ENCODE results near the gene COL4A2. TPM values are rescaled to one million over a fixed set of nuclear protein-coding genes. Genes with fewer than 3 reads are reported as not detected.

Gene COL4A2
- total RNA-seq, 1 donor from 2014 or later, result 332 TPM

DNA sequence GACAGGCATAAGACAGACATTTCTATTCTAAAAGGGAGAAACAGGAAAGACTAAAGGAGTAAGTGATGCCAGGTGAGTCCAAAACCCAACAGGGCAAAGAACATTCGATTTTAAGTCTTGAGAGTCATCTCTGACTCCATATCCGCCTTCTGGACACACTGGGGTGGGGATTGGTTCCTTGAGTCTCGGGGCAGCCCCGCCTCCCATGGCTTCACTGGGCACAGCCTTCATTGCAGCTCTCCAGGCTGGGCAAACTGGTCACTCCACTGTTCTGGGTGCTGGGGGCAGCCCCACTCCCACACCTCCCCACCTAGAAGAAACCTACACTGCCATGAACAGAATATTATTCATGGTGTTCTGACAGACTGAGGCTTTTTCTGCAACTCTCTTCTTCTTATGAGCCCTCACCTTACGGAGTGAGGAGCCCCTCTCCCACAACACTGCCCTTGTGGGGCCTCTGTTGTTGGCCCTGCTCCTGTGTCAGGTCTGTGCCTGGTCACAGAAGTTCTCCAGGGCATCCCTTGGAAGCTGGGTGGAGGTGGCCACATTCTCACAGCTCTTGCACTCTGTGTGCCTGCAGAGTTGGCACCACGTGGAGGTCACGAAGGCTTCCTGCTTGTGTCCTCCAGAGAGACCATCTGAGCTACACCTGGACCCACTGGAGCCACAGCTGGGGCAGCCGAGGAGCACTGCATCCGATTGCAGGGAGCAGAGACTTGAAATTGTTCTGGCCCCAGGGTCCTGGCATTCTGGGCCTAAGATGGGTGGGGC is 95.4 kb downstream of the COL4A2 start:
- no peak for DNase-seq (ENCODE audit: low spot score)

DNA sequence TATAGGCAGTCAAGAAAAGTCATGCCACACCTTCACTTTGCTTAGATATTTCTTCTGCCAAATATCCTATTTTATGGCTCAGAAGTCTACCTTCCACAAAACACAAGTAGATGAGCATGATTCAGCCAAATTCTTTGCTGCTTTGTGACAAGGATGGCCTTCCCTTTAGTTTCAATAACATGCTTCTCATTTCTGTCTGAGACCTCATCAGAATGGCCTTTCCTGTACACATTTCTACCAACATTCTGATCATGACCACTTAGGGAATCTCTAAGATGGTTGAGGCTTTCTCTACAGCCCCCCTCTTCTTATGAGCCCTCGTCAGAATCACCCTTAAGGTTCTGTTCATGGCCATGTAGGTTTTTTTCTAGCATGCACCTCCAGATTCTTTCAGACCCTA is 96.2 kb downstream of the COL4A2 start:
- DNase-seq (ENCODE audit: low spot score), result no peak

DNA sequence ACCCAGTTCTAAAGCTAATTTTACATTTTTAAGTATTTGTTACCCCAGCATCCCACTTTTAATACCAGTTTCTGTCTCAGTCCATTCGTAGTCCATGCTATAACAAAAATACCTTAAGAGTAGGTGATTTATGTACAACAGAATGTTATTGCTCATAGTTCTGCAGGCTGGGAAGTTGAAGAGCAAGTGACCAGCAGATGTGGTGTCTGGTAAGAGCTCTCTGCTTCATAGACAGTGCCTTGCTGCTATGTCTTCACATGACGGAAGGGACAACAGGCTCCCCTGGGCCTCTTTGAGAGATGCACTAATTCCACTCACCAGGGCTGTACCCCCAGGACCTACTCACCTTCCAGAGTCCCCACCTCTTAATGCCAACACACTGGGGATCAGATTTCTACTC is 96.6 kb downstream of the COL4A2 start:
- DNase-seq (ENCODE audit: low spot score), result no peak

DNA sequence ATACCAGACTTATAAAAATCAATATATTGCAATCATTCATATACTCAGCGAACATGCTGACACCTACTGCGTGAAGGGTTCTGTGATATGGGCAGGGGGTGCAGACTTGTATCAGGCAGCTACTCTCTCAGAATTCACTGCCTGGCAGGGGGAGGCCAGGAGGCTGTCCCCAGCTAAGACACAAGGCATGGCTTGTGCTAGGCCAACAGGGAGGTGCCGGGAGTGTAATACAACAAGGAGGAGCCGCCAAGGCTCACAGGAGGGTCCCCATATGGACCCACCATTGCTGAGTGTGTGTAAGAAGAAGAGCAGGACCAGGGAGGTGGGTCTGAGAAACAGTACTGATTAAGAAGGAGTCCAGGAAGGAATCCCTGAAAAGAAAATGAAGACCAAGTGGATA is 97.2 kb downstream of the COL4A2 start:
- DNase-seq (ENCODE audit: low spot score), result no peak

DNA sequence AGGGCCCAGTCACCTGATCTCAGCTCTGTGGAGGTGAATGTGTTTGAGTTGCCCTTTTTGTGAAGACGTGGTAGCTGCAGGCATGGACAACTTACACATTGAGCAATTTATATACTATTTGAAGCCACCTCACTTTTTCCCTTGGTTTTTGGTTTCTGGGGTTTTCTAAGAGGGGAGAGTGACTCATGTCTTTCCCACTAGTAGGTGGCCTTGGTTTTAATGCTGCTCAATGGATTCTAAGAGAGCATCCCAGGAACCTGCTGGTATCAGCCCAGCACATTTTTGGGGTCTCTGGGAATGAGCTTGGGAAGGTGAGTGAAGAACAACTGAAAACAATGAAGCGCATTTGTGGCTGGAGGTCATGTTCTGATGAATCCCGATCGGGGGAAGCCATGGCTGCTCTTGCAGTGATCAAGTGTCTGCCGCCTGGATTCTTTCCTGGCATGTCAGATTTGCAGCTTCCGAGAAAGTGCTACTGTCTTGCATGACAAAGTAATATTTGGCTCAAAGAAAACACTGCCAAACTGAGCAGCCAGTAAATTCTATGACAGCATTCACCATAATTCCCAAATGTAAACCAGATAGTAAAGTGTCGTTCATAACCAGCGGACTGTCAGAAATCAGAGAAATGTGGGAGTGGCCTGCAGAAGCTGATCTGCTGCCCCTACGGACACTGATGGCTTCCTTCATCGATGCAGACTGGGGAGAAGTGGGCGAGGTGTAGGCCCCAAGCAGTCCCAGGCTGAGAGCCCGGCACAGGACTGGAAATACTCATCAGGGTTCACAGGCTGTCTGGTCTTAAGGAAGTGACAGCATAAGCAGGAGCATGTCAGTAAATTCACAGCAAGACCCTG is 98.7 kb downstream of the COL4A2 start:
- no peak for DNase-seq (ENCODE audit: low spot score)

DNA sequence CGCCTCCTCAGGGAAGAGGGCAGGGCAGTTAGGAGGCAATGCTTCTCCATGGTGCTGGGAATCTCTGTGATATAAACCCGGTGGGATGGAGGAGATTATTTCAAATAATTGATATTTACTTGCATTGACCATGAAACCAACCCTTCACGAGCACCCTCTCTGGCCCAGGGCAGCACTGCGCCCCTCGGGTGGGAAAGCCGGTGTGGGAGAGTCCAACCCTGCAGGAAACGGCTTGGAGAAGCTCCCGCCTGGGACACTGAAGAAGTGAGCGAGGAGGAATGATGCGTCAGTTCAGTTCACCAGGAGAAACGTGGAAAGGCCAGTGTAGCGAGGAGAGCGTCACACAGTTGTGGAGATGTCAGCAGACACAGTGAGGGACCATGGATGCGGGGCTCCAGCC is 99.9 kb downstream of the COL4A2 start:
- DNase-seq (ENCODE audit: low spot score), result no peak

DNA sequence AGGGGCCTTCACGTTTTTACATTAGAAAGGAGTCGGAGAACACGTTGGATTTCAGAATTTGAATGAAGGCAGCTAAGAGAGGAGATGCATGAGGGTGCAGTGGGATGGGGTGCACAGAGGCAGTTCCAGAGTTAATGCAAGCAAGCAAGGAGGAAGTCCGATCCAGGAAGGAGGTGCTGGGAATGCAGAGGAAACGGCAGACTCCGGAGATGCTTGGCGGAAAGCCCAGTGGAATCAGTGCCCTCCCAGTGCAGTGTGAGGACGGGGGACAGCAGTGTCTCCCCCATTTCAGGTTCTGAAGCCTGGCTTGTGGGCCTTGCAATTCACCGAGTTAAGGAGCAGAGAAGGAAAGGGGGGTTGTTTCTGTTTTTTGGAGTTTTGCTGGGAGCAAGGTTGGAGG is 100.4 kb downstream of the COL4A2 start:
- DNase-seq (ENCODE audit: low spot score), result no peak

DNA sequence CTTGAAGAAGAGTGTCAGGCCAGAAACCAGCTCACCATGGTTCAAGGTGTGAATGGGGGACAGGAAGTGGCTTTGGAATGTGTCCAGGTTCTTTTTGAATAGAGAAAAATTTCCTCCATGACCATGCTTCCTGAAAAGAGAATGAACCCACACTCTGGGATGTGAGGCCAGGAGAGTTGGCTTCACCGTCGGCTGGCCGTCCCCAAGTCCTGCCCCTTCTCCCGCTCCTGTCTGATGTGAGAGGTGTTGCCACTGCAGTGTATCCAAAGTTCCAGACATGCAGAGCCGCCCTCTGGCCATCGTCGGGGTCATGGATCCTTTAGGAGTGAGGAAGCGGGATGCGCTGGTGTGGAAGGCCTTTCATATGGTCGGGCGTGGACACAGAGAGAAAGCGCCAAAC is 101.2 kb downstream of the COL4A2 start:
- DNase-seq (ENCODE audit: low spot score), result no peak

DNA sequence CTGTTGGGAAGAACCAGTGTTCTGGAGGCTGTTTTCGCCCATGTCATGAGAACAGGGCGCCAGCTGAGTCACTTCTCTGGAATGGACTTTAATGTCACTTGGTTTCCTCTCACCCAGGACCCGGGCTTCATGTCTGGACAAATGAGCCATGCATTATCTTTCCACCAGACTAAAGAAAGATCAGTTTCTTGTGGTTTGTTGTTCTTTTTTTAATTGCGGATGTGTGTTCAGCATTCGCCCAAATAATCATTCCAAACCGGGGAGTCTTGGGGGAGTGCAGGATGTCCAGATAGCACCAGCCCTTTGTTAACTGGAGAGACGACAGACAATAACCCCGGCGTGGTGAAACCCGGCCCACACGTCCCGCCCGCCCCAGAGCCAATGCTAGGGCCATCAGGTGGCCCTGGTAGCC is 102.5 kb downstream of the COL4A2 start:
- DNase-seq (ENCODE audit: low spot score), result no peak

DNA sequence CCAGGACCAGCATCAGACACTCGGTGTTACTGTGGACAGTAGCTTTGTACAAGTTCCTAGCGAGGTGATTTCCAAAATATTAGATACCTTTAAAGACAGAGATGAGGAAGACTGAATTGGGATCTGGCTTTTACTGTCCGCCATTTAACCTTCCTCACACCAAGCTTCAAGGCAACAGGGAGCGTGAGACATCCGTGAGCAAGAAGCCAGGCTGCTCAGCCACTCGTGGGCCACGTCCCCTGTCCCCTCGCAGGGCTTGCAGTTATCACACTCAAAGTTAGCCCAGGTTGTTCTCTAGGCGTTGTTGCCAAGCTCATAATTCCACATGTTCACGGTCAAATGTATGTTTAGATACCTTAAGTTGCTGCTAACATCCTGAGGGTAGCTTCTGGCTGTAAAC is 102.9 kb downstream of the COL4A2 start:
- no peak for DNase-seq (ENCODE audit: low spot score)

DNA sequence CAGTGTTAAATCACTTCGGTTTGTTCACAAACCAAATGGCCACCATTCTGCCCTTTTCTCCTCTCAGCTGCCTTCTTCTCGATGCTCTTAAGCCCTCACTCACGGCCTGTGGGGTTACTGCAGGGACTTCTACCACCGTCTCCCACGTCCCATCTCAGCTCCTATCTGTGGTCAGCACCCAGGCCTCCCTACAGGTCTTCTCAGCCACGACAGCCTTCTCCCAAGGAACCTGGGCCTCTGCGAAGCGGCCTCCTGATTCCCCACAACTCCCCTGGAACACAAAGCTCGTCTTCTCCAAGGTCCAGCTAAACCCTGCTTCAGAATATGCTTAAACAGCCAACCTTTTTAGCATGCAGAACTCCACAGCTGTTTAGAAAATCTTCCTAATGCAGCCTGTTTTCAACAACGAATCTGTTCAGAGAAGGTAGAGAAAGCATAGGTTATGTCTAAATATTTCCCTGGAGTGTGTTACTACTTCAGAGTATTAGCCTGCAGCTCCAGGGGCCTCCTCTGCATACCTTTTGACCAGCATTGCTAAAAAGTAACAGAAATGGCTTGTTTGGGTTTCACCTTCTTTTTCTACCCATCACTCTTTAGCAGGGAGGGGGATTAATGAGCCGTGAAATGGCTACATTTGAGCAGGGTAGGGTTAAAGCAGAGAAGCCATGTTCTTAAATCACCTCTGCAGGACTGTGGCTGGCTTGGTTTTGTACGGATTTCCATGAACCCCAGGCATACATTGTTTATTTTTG is 104.0 kb downstream of the COL4A2 start:
- no peak for DNase-seq (ENCODE audit: low spot score)

DNA sequence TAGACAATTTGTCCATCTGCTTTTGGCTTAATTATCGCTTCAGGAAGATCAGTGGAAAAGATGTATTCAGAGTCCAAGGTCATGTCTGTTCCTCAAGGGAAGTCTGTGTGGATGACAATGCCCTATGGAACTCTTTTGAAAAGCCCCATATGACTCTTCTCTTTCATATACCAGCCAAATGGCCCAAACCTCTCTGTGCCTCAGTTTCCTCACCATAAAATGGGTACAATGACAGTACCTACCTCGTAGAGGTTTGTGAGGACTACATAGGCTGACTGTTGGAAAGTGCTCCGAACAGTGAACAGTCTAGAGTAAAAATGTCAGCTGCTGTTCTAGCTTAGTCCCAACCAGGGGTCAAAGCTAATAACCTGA is 104.6 kb downstream of the COL4A2 start:
- no peak for DNase-seq (ENCODE audit: low spot score)

DNA sequence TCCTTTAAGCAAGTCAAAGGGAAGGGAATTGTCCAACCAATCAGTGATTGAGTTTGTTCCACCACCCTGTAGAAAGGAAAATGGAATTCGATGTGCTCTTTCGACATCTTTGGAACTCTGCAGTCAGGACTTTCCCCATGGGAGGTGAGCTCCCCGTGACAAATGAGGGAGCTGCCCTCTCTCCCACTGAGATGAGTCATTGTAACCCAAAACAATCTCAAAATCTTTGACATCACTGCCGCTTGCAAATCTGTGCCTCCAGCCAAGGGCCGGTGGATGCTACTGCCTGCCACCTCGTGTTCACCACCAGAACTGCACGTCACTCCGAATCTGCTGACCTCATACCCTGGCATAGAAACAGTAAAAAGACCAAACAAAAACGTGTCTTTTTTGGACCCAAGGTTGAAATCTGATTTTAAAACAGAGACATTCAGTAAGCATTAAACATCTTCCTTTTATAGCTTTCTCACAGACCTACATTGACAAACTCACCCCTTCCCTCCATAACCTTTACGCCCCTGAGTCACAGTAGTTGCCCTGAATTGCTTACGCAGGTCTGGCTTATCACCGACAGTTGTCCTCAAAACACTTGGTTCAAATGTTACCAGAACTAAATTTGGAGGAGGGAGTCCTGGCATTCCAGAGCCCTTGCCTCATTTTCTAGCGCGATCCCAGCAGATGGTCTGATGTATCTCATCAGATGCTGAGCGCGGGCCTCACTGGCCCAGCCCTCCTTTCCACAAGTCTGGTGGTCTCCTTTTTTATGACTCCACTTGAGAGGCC is 105.2 kb downstream of the COL4A2 start:
- peak; percentile 87 for DNase-seq (ENCODE audit: low spot score)

DNA sequence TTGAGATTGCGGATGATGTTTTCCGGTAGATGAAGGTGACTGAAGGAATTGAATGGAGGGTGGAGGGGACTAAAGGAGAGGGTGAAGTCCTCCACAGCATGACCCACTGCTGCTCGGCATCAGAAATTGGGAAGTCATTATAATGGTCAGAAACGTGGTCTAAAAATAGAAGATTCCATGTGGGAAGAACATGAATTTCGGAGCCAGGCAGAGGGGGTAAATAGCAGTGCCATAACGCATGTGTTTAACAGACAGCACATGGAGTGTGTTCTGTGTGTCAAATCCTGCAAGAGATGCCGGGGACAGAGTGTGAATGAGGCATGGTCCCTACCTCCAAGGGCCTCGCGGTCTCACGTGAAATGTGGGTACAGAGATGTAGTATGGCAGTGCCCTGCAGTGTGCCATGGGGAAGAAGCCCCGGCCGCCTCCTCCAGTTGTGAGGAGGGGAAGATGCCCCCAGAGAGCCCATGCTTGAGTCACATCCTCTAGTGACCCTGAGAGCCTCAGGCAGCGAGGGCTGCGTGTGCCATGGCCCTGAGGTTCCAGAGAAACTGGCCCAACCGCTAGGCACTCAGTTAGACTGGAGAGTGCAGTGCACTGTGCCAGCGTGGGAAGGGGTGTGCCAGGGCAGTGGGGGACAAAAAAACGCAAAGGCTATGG is 106.1 kb downstream of the COL4A2 start:
- no peak for DNase-seq (ENCODE audit: low spot score)

DNA sequence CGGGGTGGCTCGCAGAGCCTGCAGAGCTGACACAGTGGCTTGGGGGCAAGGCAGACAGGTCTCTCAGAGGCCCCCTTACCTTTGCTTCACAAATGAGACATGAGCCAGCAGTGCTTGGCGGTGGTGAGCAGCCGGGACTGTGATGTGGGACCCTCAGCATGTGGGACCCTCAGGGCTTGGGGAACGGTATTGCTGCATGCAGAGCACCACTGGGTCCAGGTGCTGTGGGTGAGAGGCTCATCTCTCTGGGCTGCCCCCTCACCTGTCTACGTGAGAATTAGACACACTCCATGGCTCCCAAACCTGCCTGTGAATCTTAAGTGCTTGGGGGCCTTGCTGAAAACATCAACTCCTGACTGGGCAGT is 106.6 kb downstream of the COL4A2 start:
- no peak for DNase-seq (ENCODE audit: low spot score)

DNA sequence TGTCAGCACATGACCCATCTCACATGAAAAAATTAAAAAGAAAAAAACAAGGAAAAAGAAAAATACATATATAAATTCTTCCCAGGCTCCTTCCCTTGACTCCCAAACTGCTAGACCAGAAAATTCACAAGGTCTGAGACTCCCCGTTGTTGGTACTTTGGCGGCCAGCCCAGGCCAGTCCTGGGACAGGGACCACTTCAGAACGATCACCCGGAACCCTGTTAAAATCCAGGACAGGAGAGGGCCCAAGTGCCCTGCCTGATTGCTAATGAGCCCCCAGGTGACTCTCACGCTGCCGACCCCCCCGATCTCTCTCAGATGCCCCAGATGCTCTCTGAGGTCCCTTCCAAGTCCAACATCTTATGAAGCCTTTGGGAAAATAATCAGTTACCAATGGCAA is 107.2 kb downstream of the COL4A2 start:
- no peak for DNase-seq (ENCODE audit: low spot score)

DNA sequence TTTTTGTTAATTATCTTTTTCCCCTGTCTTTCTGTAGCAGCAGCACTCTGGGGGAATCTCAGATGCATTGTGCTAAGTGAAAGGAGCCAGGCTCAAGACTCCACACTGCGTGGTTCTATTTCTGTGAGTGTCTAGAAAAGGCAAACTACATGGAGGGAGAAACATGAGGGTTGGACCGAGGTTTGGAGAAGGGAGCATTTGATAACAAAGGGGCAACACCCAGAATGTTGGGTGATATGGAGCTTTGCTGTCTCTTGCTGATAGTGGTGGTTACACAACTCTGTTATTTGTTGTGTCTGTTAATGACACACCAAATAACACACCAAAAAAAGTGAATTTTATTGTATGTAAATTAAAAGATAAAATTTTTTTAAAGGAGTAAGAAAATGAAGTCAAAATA is 107.8 kb downstream of the COL4A2 start:
- DNase-seq (ENCODE audit: low spot score), result no peak

DNA sequence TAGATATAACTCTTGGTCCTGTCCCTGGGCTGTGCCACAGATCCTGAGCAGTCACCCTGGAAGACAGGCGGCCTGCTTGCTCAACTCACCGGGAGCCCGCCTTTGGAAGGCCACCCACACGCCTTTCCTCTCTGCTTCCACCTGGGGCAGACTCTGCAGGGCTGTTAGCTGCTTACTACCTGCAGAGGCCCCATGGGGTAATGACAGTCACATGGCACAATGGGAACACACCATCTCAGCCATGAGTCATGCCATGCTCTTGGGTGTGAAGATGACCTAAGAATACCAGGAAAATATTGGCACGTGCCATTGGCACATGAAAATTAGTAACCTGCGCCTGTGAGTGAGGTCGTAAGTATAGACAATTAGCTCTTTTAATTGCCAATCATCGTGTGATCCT is 108.6 kb downstream of the COL4A2 start:
- DNase-seq (ENCODE audit: low spot score), result no peak

DNA sequence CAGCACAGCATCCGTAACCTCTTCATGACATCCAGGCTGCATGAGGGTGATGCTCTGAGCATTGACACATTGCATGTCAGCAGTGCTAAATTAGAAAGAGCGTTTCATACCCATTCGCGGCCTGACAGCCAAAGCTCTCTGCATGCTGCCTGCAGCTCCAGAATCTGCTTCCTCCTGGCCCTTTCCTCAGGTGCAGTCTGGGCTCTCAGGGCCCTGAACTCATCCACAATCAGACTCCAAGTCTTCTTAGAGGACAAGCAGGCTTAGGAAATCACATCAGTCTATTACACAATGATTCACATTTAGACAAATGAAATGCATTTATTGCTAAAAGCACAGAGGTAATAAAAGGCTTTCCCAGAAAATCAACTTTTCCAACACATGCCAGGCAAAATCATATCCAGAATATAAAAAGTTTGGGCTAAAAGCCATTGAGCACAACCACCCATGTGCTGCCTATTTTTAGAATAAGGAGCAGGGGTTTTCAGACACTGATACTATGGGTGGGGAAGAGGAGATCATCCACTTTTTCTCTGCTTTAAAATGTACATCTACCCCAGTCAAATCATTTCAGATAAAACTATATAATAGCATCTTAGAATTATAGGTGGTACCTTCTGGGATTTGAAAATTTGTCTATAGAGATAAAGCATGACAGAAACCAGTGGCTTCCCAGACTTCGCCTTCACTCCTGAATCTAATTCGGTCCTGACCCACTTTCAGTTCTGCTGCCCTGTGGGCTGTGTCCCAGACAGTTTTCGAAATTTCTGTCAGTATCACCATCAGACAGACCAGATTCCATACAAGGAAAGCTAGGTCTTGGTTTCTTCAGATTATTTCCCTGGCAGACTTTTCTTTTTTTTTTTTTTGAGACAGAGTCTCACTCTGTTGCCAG is 109.3 kb downstream of the COL4A2 start:
- DNase-seq (ENCODE audit: low spot score), result no peak

DNA sequence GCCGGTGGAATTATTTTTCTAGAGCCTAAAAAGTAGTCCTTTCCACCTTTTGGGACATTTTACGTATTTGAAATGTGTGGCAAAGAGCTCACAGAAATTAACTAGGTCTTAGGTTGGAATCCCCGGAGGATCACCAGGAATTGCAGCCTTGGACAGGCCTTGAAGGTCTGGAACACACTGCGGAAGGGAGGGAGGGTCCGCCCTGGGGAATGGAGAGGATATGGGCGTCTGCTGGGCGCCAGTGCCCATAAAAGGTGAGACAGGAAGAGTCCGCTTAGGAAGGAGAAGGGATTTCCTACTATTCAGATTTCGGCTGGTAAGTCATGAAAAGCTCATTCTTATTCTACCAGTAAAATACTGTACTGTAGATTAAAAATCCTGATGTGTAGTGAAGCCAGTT is 111.9 kb downstream of the COL4A2 start:
- no peak for DNase-seq (ENCODE audit: low spot score)
